Testis (tissue), 3 donors: ENCODE measurements around the gene MAML3. TPM values are rescaled to one million over a fixed set of nuclear protein-coding genes. Genes with fewer than 3 reads are reported as not detected.

Experiments used
- DNase-seq: peaks from one replicate; pipeline ENCODE4 v3.0.0-alpha.2; 2019
- H3K27ac ChIP-seq, 2 donors: fragments of 200-600 bp; sonication (generic); one replicate each; pipeline ENCODE4 v1.5.1; 2019
- H3K27me3 ChIP-seq: fragments of 200-600 bp; sonication (generic); one replicate; pipeline ENCODE4 v1.5.1; 2019
- H3K36me3 ChIP-seq: fragments of 200-600 bp; sonication (generic); one replicate; pipeline ENCODE4 v1.5.1; 2017; ENCODE audit warnings: low read depth; ENCODE audit errors: missing control alignments
- H3K4me1 ChIP-seq: fragments of 200-600 bp; sonication (generic); one replicate; pipeline ENCODE4 v1.5.1; 2019
- H3K4me3 ChIP-seq, 2 donors: fragments of 200-600 bp; sonication (generic); one replicate each; pipeline ENCODE4 v1.5.1; 2017 to 2019
- H3K9me3 ChIP-seq: fragments of 200-600 bp; sonication (generic); one replicate; pipeline ENCODE4 v1.5.1; 2017
- POLR2A ChIP-seq: fragments of 450-650 bp; IDR thresholded peaks from one replicate; pipeline ENCODE4 v1.6.1; 2017; ENCODE audit warnings: antibody characterized with exemption, mild to moderate bottlenecking, moderate library complexity
- WGBS, 2 donors: methylation state at CpG; one replicate each; pipeline ENCODE4 v1.1.5; 2018; 5-methylcytosine and 5-hydroxymethylcytosine counted together
- intact Hi-C: fragments of 100-400 bp; cut with DNase I; formaldehyde crosslinking; loops from one replicate; pipeline ENCODE4 v1.15.1; 2023; ENCODE audit warnings: low total_unique reads
- polyA plus RNA-seq: library from polyadenylated mRNA; stranded (reverse); fragments of 350-450 nt; fragmentation: Illumina TruSeq; extraction: RNeasy Lipid Tissue Mini Kit (QIAGEN cat#74804); gene quantifications from one replicate; pipeline ENCODE4 v1.2.3, GENCODE V29; 2014; ENCODE audit warnings: low read depth, low replicate concordance; ENCODE audit not compliant: insufficient read depth
- total RNA-seq, 2 donors: library from RNA; depleted of rRNA; stranded (reverse); fragments of >200 nt; gene quantifications; one replicate each; pipeline ENCODE4 v1.2.3, GENCODE V29; 2016
- TF ChIP-seq, protein P1 (sequence below), 3 experiments: fragments of 450-650 bp in 2 of 3; fragments of 200-600 bp in 1 of 3; sonication (generic) in 1 of 3; IDR thresholded peaks; one replicate each; pipeline ENCODE4 v1.5.1; 2016 to 2019; ENCODE audit warnings: antibody characterized with exemption in 3 of 3, mild to moderate bottlenecking in 2 of 3, moderate library complexity in 1 of 3

The MAML3 gene
- total and polyA plus RNA-seq, 3 donors from 2014 or later = 7.6 to 21.2 (median 18.8) TPM

- no peaks in the 10 kb centered on the region for H3K36me3 ChIP-seq
- H3K27me3 ChIP-seq = no peaks in the 10 kb centered on the region
- intact Hi-C loops = no loop called here
- no peak for DNase-seq
- no peak overlapping the region for H3K27ac ChIP-seq
- 83 to 85% methylated on average over 6 of the region's 6 CpGs for WGBS, 2 donors
- H3K9me3 ChIP-seq = no peaks in the 10 kb centered on the region
- H3K4me3 ChIP-seq = no peak overlapping the region
- H3K4me1 ChIP-seq = peaks cover 29% of the 10 kb centered on the region
- TF ChIP-seq, protein P1, sequence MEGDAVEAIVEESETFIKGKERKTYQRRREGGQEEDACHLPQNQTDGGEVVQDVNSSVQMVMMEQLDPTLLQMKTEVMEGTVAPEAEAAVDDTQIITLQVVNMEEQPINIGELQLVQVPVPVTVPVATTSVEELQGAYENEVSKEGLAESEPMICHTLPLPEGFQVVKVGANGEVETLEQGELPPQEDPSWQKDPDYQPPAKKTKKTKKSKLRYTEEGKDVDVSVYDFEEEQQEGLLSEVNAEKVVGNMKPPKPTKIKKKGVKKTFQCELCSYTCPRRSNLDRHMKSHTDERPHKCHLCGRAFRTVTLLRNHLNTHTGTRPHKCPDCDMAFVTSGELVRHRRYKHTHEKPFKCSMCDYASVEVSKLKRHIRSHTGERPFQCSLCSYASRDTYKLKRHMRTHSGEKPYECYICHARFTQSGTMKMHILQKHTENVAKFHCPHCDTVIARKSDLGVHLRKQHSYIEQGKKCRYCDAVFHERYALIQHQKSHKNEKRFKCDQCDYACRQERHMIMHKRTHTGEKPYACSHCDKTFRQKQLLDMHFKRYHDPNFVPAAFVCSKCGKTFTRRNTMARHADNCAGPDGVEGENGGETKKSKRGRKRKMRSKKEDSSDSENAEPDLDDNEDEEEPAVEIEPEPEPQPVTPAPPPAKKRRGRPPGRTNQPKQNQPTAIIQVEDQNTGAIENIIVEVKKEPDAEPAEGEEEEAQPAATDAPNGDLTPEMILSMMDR (IDR thresholded peaks at IDR 0.05) = no peak
- TF ChIP-seq POLR2A = no peak
Measured at GRCh38 chr4:139817657-139818452, 336.1 kb downstream of the MAML3 start.

DNA sequence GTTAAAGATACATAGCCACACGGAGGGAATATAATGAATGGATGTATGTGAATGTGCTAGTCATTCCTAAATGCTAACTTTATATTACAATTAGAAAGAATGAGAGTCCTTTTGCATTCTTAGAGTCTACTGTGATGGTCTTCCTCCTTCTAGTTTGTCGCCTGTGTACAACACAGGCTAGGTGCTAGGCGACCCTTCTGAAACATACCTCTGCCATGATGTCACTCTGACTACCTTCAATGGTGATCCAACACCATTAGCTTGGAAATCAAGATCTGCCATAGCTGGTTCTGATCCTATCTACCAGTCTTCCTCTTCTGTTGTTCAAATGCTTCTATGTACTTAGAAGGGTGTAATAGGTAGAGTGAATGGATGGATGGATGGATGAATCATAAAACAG, 337.1 kb downstream of the MAML3 start:
- Histone ChIP-seq H3K4me1 (peaks cover 33% of the 10 kb centered on the region), H3K4me3 (no peak overlapping the region), H3K36me3 (no peaks in the 10 kb centered on the region), H3K27me3 (no peaks in the 10 kb centered on the region), H3K27ac (peak overlapping the region; percentile 79 to 87), H3K9me3 (no peaks in the 10 kb centered on the region)
- TF ChIP-seq, protein P1 (IDR thresholded peaks at IDR 0.05) = no peak
- no peak for TF ChIP-seq POLR2A
- intact Hi-C loops = no loop called here
- WGBS, 2 donors = 91 to 93% methylated on average over 3 of the region's 3 CpGs
- DNase-seq = no peak

- Histone ChIP-seq H3K4me1 (peaks cover 33% of the 10 kb centered on the region), H3K36me3 (no peaks in the 10 kb centered on the region), H3K27ac (peak overlapping the region; percentile 79 to 87), H3K9me3 (no peaks in the 10 kb centered on the region), H3K27me3 (no peaks in the 10 kb centered on the region), H3K4me3 (peak overlapping the region; percentile 29 to 43)
- 9% methylated on average over 24 of the region's 24 CpGs for WGBS, 2 donors
- intact Hi-C loops = no loop called here
- TF ChIP-seq, protein P1 (IDR thresholded peaks at IDR 0.05) = no peak
- no peak for TF ChIP-seq POLR2A
- DNase-seq = peak; percentile 81
Measured at GRCh38 chr4:139815778-139816601, 338.0 kb downstream of the MAML3 start.

GRCh38 chr4:139814323-139815015, 339.5 kb downstream of the MAML3 start:
- TF ChIP-seq, protein P1 (IDR thresholded peaks at IDR 0.05) = no peak
- TF ChIP-seq POLR2A = no peak
- H3K4me3 ChIP-seq = no peak overlapping the region
- intact Hi-C loops = no loop called here
- peak; percentile 26 for DNase-seq
- H3K9me3 ChIP-seq = no peaks in the 10 kb centered on the region
- WGBS, 2 donors = 30 to 54% methylated on average over 7 to 8 of the region's 8 CpGs
- H3K36me3 ChIP-seq = no peaks in the 10 kb centered on the region
- no peaks in the 10 kb centered on the region for H3K27me3 ChIP-seq
- peak overlapping the region; percentile 79 to 87 for H3K27ac ChIP-seq
- peaks cover 36% of the 10 kb centered on the region for H3K4me1 ChIP-seq
